ENCODE results near the gene SLC6A11.
A peak's percentile ranks its signal among the peaks of the same experiment; 100 is the strongest.

Gene SLC6A11

GRCh38 chr3:10977892-10978510, 162.0 kb downstream of the SLC6A11 start:
- no peak for TF ChIP-seq CTCF (IDR thresholded peaks at IDR 0.05; ENCODE audit: insufficient read depth, low read depth, low read length, missing control alignments)
- H3K4me3 ChIP-seq (ENCODE audit: low read length), result no peak overlapping the region
- no peak for DNase-seq (ENCODE audit: low read depth)

GRCh38 chr3:10978956-10979355, 162.9 kb downstream of the SLC6A11 start:
- no peak for TF ChIP-seq CTCF (IDR thresholded peaks at IDR 0.05; ENCODE audit: insufficient read depth, low read depth, low read length, missing control alignments)
- no peak overlapping the region for H3K4me3 ChIP-seq (ENCODE audit: low read length)
- no peak for DNase-seq (ENCODE audit: low read depth)

GRCh38 chr3:10980312-10980711, 164.3 kb downstream of the SLC6A11 start:
- DNase-seq (ENCODE audit: low read depth), result no peak
- no peak for TF ChIP-seq CTCF (IDR thresholded peaks at IDR 0.05; ENCODE audit: insufficient read depth, low read depth, low read length, missing control alignments)

GRCh38 chr3:10981031-10981430, 165.0 kb downstream of the SLC6A11 start:
- DNase-seq (ENCODE audit: low read depth), result no peak
- no peak overlapping the region for H3K4me3 ChIP-seq (ENCODE audit: low read length)
- no peak for TF ChIP-seq CTCF (IDR thresholded peaks at IDR 0.05; ENCODE audit: insufficient read depth, low read depth, low read length, missing control alignments)

More at GRCh38 chr3:10980312-10980711, 164.3 kb downstream of the SLC6A11 start:
- no peak overlapping the region for H3K4me3 ChIP-seq (ENCODE audit: low read length)

DNA sequence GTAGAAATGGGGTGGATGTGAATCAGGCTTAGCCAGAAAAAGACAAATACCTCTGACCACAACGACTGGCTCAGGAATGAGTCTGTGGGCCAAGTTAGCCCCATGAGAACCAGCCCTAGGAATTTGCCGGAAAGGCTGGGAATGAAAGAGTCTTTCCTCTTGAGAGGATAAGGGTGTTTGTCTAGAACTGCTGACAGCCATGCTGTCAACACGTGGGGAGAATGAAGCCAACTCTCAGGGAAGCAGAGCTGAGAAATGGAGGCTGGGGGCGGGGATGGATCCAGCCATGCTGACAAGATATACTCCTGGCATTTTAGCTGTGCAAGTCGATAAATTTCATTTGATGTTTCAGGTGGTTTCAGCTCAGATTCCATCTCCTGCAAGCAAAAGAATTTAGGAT, 165.9 kb downstream of the SLC6A11 start:
- TF ChIP-seq CTCF (IDR thresholded peaks at IDR 0.05; ENCODE audit: insufficient read depth, low read depth, low read length, missing control alignments), result no peak
- H3K4me3 ChIP-seq (ENCODE audit: low read length), result no peak overlapping the region
- DNase-seq (ENCODE audit: low read depth), result peak; percentile 15

DNA sequence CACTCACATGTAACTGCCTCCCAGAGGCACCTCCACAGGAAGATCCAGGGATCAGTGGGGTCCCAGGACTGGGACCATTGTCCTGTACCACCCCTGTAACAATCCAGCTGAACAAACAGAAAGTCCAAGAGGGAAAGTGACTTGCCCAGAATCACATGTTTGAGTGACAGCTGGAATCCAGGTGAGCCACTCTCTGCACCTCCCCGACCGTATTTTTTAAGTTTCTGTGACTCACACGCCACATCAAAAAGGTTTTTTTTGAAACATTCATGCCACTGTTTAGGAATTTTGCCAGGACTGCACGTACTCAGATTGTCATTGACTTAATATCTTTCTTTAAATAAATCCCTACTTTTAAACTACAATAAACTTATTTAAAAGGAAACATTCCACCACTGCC, 166.8 kb downstream of the SLC6A11 start:
- no peak overlapping the region for H3K4me3 ChIP-seq (ENCODE audit: low read length)
- peak; percentile 79 for DNase-seq (ENCODE audit: low read depth)
- no peak for TF ChIP-seq CTCF (IDR thresholded peaks at IDR 0.05; ENCODE audit: insufficient read depth, low read depth, low read length, missing control alignments)

All from epithelial cell of esophagus (primary cell).